ENCODE results near the gene ALG6.
"Not testable (repeated sequence)": the region's sequence is repeated elsewhere in the genome, so short reads cannot be mapped to it uniquely, and the experiment has no call there.

ALG6 gene

DNA sequence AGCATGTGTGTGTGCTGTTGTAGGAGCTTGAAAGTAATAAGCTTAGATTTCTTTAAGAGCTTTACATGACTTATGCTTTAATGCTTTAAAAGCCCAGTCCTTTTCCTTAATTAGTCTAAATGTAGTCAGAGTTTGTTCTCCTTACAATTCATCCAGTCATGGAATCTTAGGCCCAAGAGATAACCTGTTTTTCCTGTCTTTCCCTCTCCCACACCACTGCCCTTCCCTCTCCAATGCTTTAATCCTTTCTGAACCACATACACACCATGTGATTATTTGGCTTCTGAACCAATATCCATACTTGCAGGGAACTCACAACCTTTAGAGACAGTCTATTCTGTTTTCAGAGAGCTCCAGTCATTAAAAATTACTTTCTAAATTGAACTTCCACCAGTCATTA lies 37.6 kb downstream of the ALG6 start:
- Mint-ChIP-seq H3K4me3 (no peak overlapping the region), H3K27me3 (no peaks in the 10 kb centered on the region), H3K36me3 (ENCODE audit: insufficient read depth) (peaks cover 19% of the 10 kb centered on the region), H3K9me3 (no peaks in the 10 kb centered on the region), H3K4me1 (no peaks in the 10 kb centered on the region), H3K27ac (ENCODE audit: low read depth) (no peak overlapping the region)
- no peak for ATAC-seq (replicated peaks; ENCODE audit: extremely low read depth, poor library complexity, severe bottlenecking)
- DNase-seq (ENCODE audit: low spot score in 2 of 2), result no peak

DNA sequence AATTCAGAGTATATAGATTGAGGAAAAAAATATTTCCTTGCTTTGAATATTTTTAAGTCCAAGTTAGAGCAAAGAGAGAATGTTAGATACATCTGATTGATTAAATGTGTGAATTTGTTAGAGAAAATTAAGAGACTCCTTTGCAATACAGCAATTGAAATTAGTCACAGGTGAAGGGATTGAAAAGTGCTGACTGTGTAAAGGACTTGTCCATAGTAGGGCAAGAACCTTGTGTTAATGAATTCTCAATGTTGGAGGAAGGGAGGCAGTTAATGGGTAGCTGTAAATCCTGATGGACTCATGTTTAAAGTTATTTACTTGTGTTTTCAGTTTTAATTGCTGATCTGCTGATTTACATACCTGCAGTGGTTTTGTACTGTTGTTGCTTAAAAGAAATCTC lies 38.6 kb downstream of the ALG6 start:
- H3K36me3 Mint-ChIP-seq (ENCODE audit: insufficient read depth), result peaks cover 19% of the 10 kb centered on the region
- no peaks in the 10 kb centered on the region for H3K4me1 Mint-ChIP-seq
- ATAC-seq (replicated peaks; ENCODE audit: extremely low read depth, poor library complexity, severe bottlenecking) (no peak), DNase-seq (ENCODE audit: low spot score in 2 of 2) (no peak)
- H3K27me3 Mint-ChIP-seq, result no peaks in the 10 kb centered on the region
- no peaks in the 10 kb centered on the region for H3K9me3 Mint-ChIP-seq
- no peak overlapping the region for H3K27ac Mint-ChIP-seq (ENCODE audit: low read depth)
- H3K4me3 Mint-ChIP-seq, result no peak overlapping the region

GRCh38 chr1:63407002-63407401 lies 39.6 kb downstream of the ALG6 start:
- ATAC-seq (replicated peaks; ENCODE audit: extremely low read depth, poor library complexity, severe bottlenecking) (no peak), DNase-seq (ENCODE audit: low spot score in 2 of 2) (no peak)
- H3K4me3 Mint-ChIP-seq, result no peak overlapping the region
- no peaks in the 10 kb centered on the region for H3K9me3 Mint-ChIP-seq
- H3K27ac Mint-ChIP-seq (ENCODE audit: low read depth), result no peak overlapping the region
- H3K36me3 Mint-ChIP-seq (ENCODE audit: insufficient read depth), result peaks cover 22% of the 10 kb centered on the region
- H3K27me3 Mint-ChIP-seq, result no peaks in the 10 kb centered on the region
- H3K4me1 Mint-ChIP-seq, result no peaks in the 10 kb centered on the region

DNA sequence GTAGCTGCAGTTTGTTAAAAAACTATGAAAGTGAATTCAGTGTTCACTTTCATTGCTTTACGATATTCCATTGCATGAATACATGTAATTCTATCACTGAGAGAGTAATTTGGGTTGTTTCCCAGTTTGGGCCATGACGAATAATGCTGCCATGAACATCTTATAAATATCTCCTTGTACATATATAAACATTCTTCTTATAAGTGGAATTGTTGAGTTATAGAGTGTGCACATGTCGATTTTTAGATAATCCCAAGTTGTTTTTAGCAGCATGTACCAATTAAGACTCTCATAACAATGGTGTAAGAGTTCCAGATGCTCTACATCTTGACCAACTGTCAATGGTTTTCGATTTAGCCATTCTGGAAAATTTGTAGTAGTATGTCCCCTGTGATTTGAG lies 40.9 kb downstream of the ALG6 start:
- DNase-seq (ENCODE audit: low spot score in 2 of 2), result no peak
- Mint-ChIP-seq H3K27me3 (no peaks in the 10 kb centered on the region), H3K4me3 (no peak overlapping the region)

DNA sequence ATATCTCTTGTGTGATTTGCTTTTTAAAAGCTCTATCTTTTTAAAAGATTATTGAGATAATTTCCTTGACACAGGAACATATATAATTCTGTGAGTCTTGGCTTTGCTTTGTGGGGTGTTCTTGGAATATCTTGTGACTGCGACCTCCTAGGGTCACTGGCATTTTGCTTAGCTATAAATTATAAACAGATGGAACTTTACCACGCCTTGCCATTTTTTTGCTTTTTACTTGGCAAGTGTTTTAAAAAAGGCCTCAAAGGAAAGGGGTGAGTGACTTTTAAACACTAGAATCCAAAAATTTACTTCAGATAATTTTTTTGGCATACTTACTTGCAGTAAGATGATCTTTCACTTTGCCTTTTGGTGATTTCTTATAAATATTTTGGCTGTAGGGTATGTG lies 43.6 kb downstream of the ALG6 start:
- H3K27ac Mint-ChIP-seq (ENCODE audit: low read depth), result no peak overlapping the region
- no peak for ATAC-seq (replicated peaks; ENCODE audit: extremely low read depth, poor library complexity, severe bottlenecking)
- no peaks in the 10 kb centered on the region for H3K27me3 Mint-ChIP-seq
- no peak overlapping the region for H3K4me3 Mint-ChIP-seq
- no peak for DNase-seq (ENCODE audit: low spot score in 2 of 2)
- no peaks in the 10 kb centered on the region for H3K9me3 Mint-ChIP-seq
- H3K36me3 Mint-ChIP-seq (ENCODE audit: insufficient read depth), result peaks cover 23% of the 10 kb centered on the region
- H3K4me1 Mint-ChIP-seq, result no peaks in the 10 kb centered on the region

More for the DNA sequence above, 40.9 kb downstream of the ALG6 start:
- no peak overlapping the region for H3K27ac Mint-ChIP-seq (ENCODE audit: low read depth)
- H3K9me3 Mint-ChIP-seq, result no peaks in the 10 kb centered on the region
- no peaks in the 10 kb centered on the region for H3K4me1 Mint-ChIP-seq
- H3K36me3 Mint-ChIP-seq (ENCODE audit: insufficient read depth), result peaks cover 20% of the 10 kb centered on the region
- no peak for ATAC-seq (replicated peaks; ENCODE audit: extremely low read depth, poor library complexity, severe bottlenecking)

GRCh38 chr1:63413394-63413793 lies 46.0 kb downstream of the ALG6 start:
- H3K27ac Mint-ChIP-seq (ENCODE audit: low read depth), result no peak overlapping the region

GRCh38 chr1:63414691-63415365 lies 47.4 kb downstream of the ALG6 start:
- peaks cover 22% of the 10 kb centered on the region for H3K36me3 Mint-ChIP-seq (ENCODE audit: insufficient read depth)
- H3K9me3 Mint-ChIP-seq, result no peaks in the 10 kb centered on the region
- DNase-seq (ENCODE audit: low spot score in 2 of 2) (no peak), ATAC-seq (replicated peaks; ENCODE audit: extremely low read depth, poor library complexity, severe bottlenecking) (no peak)
- no peak overlapping the region for H3K27ac Mint-ChIP-seq (ENCODE audit: low read depth)
- H3K4me1 Mint-ChIP-seq, result no peaks in the 10 kb centered on the region
- no peak overlapping the region for H3K4me3 Mint-ChIP-seq
- H3K27me3 Mint-ChIP-seq, result no peaks in the 10 kb centered on the region

More at GRCh38 chr1:63413394-63413793, 46.0 kb downstream of the ALG6 start:
- ATAC-seq (replicated peaks; ENCODE audit: extremely low read depth, poor library complexity, severe bottlenecking) (no peak), DNase-seq (ENCODE audit: low spot score in 2 of 2) (no peak)
- H3K4me3 Mint-ChIP-seq, result no peak overlapping the region
- H3K27me3 Mint-ChIP-seq, result no peaks in the 10 kb centered on the region
- peaks cover 21% of the 10 kb centered on the region for H3K36me3 Mint-ChIP-seq (ENCODE audit: insufficient read depth)
- no peaks in the 10 kb centered on the region for H3K9me3 Mint-ChIP-seq
- H3K4me1 Mint-ChIP-seq, result no peaks in the 10 kb centered on the region

DNA sequence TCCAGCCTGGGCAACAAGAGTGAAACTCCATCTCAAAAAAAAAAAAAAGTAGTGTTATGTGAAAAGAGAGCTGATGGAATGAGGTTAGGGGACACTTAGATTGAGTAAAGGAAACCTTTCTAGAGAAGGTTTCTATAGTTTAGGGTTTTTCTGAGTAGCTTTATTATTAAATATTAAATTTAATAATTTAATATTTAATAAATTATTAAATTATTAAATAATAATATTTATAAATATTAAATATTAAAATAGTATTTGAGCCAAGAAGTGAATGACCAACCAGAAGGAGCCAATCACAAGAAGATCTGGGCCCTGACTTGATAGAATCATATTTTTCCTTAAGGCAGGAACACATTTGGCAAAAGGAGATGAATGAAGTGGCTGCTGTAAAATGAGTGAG lies 50.7 kb downstream of the ALG6 start:
- DNase-seq (ENCODE audit: low spot score in 2 of 2) (no peak), ATAC-seq (replicated peaks; ENCODE audit: extremely low read depth, poor library complexity, severe bottlenecking) (no peak)
- Mint-ChIP-seq H3K36me3 (ENCODE audit: insufficient read depth) (peaks cover 16% of the 10 kb centered on the region), H3K9me3 (no peaks in the 10 kb centered on the region), H3K4me1 (no peaks in the 10 kb centered on the region), H3K27me3 (no peaks in the 10 kb centered on the region), H3K4me3 (no peak overlapping the region), H3K27ac (ENCODE audit: low read depth) (no peak overlapping the region)

- H3K4me3 Mint-ChIP-seq; H3K27ac Mint-ChIP-seq (ENCODE audit: low read depth); H3K36me3 Mint-ChIP-seq (ENCODE audit: insufficient read depth); H3K4me1 Mint-ChIP-seq; ATAC-seq (replicated peaks; ENCODE audit: extremely low read depth, poor library complexity, severe bottlenecking); DNase-seq (ENCODE audit: low spot score in 2 of 2); H3K9me3 Mint-ChIP-seq; H3K27me3 Mint-ChIP-seq: not testable (repeated sequence)
Observed at GRCh38 chr1:63420746-63421145, 53.3 kb downstream of the ALG6 start.

DNA sequence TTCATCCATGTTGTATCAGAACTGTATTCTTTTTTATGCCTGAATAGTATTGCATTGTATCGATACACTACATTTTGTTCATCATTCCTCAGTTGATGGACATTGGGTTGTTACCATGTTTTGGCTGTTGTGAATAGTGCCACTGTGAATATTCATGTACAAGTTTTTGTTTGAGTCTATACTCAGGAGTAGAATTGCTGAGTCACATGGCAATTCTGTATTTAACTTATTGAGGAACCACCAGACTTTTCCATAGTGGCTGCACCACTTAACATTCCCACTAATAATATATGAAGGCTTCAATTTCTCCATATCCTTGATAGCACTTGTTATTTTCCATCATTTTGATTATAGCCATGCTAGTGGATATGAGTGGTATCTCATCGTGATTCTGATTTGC lies 56.2 kb downstream of the ALG6 start:
- no peaks in the 10 kb centered on the region for H3K27me3 Mint-ChIP-seq
- DNase-seq (ENCODE audit: low spot score in 2 of 2) (no peak), ATAC-seq (replicated peaks; ENCODE audit: extremely low read depth, poor library complexity, severe bottlenecking) (no peak)
- H3K36me3 Mint-ChIP-seq (ENCODE audit: insufficient read depth), result peaks cover 2% of the 10 kb centered on the region
- no peak overlapping the region for H3K27ac Mint-ChIP-seq (ENCODE audit: low read depth)
- H3K9me3 Mint-ChIP-seq, result no peaks in the 10 kb centered on the region
- no peak overlapping the region for H3K4me3 Mint-ChIP-seq
- H3K4me1 Mint-ChIP-seq, result no peaks in the 10 kb centered on the region

- Mint-ChIP-seq H3K27ac (ENCODE audit: low read depth) (no peak overlapping the region), H3K9me3 (peaks cover 6% of the 10 kb centered on the region), H3K4me1 (no peaks in the 10 kb centered on the region), H3K4me3 (no peak overlapping the region), H3K27me3 (no peaks in the 10 kb centered on the region), H3K36me3 (ENCODE audit: insufficient read depth) (peaks cover 6% of the 10 kb centered on the region)
- ATAC-seq (replicated peaks; ENCODE audit: extremely low read depth, poor library complexity, severe bottlenecking) (no peak), DNase-seq (ENCODE audit: low spot score in 2 of 2) (no peak)
Observed at GRCh38 chr1:63428815-63429214, 61.4 kb downstream of the ALG6 start.

- H3K36me3 Mint-ChIP-seq (ENCODE audit: insufficient read depth), result peaks cover 6% of the 10 kb centered on the region
- ATAC-seq (replicated peaks; ENCODE audit: extremely low read depth, poor library complexity, severe bottlenecking) (no peak), DNase-seq (ENCODE audit: low spot score in 2 of 2) (no peak)
- no peak overlapping the region for H3K27ac Mint-ChIP-seq (ENCODE audit: low read depth)
- no peak overlapping the region for H3K4me3 Mint-ChIP-seq
- H3K9me3 Mint-ChIP-seq, result peaks cover 6% of the 10 kb centered on the region
- H3K4me1 Mint-ChIP-seq, result no peaks in the 10 kb centered on the region
- H3K27me3 Mint-ChIP-seq, result no peaks in the 10 kb centered on the region
Observed at GRCh38 chr1:63429281-63429680, 61.9 kb downstream of the ALG6 start.

DNA sequence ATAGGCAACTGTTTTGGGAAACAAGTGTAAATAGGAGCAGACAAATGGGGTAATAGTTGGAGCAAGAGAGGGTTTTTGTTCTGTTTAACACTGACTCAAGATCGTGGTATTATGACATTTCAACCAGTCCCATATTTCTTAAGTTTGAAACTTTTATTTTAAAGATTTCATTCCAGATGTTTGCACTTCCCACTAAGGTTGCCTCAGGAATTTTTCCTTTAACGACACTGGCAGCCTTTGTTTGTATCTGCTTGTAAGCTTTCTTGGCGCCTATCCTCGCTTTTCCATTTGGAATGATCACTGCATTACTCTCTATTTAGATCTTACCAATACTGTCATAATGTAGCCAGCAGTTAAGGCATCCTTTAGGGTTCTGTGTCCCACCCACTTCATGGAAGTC lies 67.7 kb downstream of the ALG6 start:
- no peaks in the 10 kb centered on the region for H3K9me3 Mint-ChIP-seq
- ATAC-seq (replicated peaks; ENCODE audit: extremely low read depth, poor library complexity, severe bottlenecking), result no peak
- no peak overlapping the region for H3K27ac Mint-ChIP-seq (ENCODE audit: low read depth)
- DNase-seq (ENCODE audit: low spot score in 2 of 2), result no peak
- H3K4me3 Mint-ChIP-seq, result no peak overlapping the region
- peaks cover 4% of the 10 kb centered on the region for H3K36me3 Mint-ChIP-seq (ENCODE audit: insufficient read depth)
- no peaks in the 10 kb centered on the region for H3K4me1 Mint-ChIP-seq
- no peaks in the 10 kb centered on the region for H3K27me3 Mint-ChIP-seq

DNA sequence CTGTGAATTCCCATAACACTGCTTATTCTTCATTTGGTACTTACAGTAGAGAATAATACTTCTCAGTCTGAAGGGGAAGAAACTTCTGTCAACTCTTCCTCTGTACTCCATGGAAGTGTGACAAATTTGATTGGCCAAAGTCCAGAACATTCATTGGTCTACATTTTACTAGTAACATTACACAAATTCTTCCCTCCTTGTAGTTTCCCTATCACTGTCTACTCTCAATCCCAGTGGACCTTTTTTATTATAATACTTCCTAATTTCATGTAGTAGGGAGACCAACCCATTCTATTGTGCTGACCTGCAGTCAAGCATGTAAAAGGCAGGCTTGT lies 74.7 kb downstream of the ALG6 start:
- H3K4me3 Mint-ChIP-seq, result no peak overlapping the region
- DNase-seq (ENCODE audit: low spot score in 2 of 2), result no peak
- peaks cover 4% of the 10 kb centered on the region for H3K36me3 Mint-ChIP-seq (ENCODE audit: insufficient read depth)
- no peaks in the 10 kb centered on the region for H3K27me3 Mint-ChIP-seq
- H3K9me3 Mint-ChIP-seq, result no peaks in the 10 kb centered on the region
- ATAC-seq (replicated peaks; ENCODE audit: extremely low read depth, poor library complexity, severe bottlenecking), result no peak
- H3K27ac Mint-ChIP-seq (ENCODE audit: low read depth), result no peak overlapping the region
- H3K4me1 Mint-ChIP-seq, result no peaks in the 10 kb centered on the region
